Mammary epithelial cell (primary cell): ENCODE data around the gene SCNN1G.

Experiments used
- CTCF ChIP-seq, 2 donors: IDR thresholded peaks in 1 of 2; conservative IDR thresholded peaks in 1 of 2; 2 replicates each; pipeline ENCODE4 v1.5.1; 2011 to 2012; ENCODE audit warnings: inconsistent platforms in 2 of 2, low read length in 2 of 2, mild to moderate bottlenecking in 2 of 2, control low read depth in 1 of 2, low read depth in 1 of 2; ENCODE audit not compliant: insufficient read depth in 1 of 2; ENCODE audit errors: extremely low read depth in 1 of 2
- EZH2 ChIP-seq: IDR thresholded peaks from 2 replicates; pipeline ENCODE4 v1.6.1; 2012; ENCODE audit warnings: low read length, inconsistent platforms, borderline replicate concordance

- TF ChIP-seq CTCF (conservative IDR thresholded peaks at IDR 0.05 in 1 of 2, IDR thresholded peaks at IDR 0.05 in 1 of 2; ENCODE audit: extremely low read depth in 1 of 2, insufficient read depth in 1 of 2, low read depth in 1 of 2, low read length in 2 of 2): no peak
- no peak for TF ChIP-seq EZH2
Measured at GRCh38 chr16:23207485-23207884, 24.9 kb downstream of the SCNN1G start.
